A673 (cell line): ENCODE measurements around the gene ZNF592.

Source experiments
- CTCF ChIP-seq: fragments of 300-800, 200-600 bp; sonication (generic); conservative IDR thresholded peaks from 2 replicates; pipeline ENCODE4 v1.5.1; 2017; ENCODE audit warnings: low read depth, mild to moderate bottlenecking, antibody characterized with exemption, low read length, moderate library complexity, mixed read lengths
- EZH2 ChIP-seq: fragments of 200-600 bp; sonication (generic); IDR thresholded peaks from 2 replicates; pipeline ENCODE4 v1.6.1; 2017; ENCODE audit warnings: borderline replicate concordance, low read depth, mild to moderate bottlenecking, mixed read lengths, antibody characterized with exemption, low read length; ENCODE audit not compliant: poor library complexity, severe bottlenecking

GRCh38 chr15:84834969-84835368 lies 86.6 kb downstream of the ZNF592 start:
- TF ChIP-seq CTCF (no peak), EZH2 (no peak)
